ENCODE results near the gene AKT2. TPM values are rescaled to one million over a fixed set of nuclear protein-coding genes. Genes with fewer than 3 reads are reported as not detected.

Gene AKT2
- polyA plus RNA-seq, 1 donor (not counting 4 experiments of a cell fraction or from before 2014, with no cell fraction given): 108 TPM

DNA sequence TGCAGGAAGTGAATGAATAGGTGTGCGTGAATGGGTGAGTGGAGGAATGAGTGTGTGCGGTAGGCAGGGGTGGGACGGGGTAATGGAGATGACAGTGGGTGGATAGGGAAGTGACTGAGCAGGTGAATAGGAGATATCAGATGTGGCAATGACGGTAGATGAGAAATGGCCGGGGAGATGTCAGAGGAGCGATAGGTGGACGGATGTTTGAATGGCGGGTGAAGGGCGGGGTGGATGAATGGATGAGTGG lies 68.4 kb downstream of the AKT2 start:
- H3K9me3 ChIP-seq (ENCODE audit: control insufficient read depth, low read depth, low read length): no peaks in the 10 kb centered on the region
- no peaks in the 10 kb centered on the region for H3K9me1 ChIP-seq (ENCODE audit: control insufficient read depth, extremely low read depth, insufficient read depth, low read length)
- peaks cover 0 to 1% of the 10 kb centered on the region in 2 experiments for H3K36me3 ChIP-seq (ENCODE audit: control insufficient read depth in 2 of 2, extremely low read depth in 1 of 2, insufficient read depth in 2 of 2, low read length in 2 of 2)
- H3K9ac ChIP-seq (ENCODE audit: control insufficient read depth, extremely low read depth, insufficient read depth, low read length): no peak overlapping the region
- H3K79me2 ChIP-seq (ENCODE audit: control insufficient read depth, insufficient read depth, low read length): no peaks in the 10 kb centered on the region
- dilution Hi-C loops (cut with MboI; ENCODE audit: extremely low pct_ligation_motif_present, low sequenced_read_pairs): no loop called here
- FAIRE-seq: no peak
- H2AFZ ChIP-seq (ENCODE audit: control insufficient read depth, low read length): no peak overlapping the region
- H3K4me2 ChIP-seq (ENCODE audit: control insufficient read depth, extremely low read depth, insufficient read depth, low read depth, low read length): peak overlapping the region; percentile 76
- H3K4me3 ChIP-seq (ENCODE audit: control insufficient read depth in 2 of 3, extremely low read depth in 1 of 3, insufficient read depth in 2 of 3, low read depth in 1 of 3, low read length in 3 of 3): peak overlapping the region in 2 of 3 experiments; percentile 21 to 34
- H3K27me3 ChIP-seq (ENCODE audit: control insufficient read depth, extremely low read depth, insufficient read depth, low read length): peaks cover 29% of the 10 kb centered on the region
- no peak overlapping the region for H3K27ac ChIP-seq (ENCODE audit: control insufficient read depth, insufficient read depth, low read length)
- no peak for TF ChIP-seq EZH2 (IDR thresholded peaks at IDR 0.05; ENCODE audit: low read length)
- TF ChIP-seq, protein P1, sequence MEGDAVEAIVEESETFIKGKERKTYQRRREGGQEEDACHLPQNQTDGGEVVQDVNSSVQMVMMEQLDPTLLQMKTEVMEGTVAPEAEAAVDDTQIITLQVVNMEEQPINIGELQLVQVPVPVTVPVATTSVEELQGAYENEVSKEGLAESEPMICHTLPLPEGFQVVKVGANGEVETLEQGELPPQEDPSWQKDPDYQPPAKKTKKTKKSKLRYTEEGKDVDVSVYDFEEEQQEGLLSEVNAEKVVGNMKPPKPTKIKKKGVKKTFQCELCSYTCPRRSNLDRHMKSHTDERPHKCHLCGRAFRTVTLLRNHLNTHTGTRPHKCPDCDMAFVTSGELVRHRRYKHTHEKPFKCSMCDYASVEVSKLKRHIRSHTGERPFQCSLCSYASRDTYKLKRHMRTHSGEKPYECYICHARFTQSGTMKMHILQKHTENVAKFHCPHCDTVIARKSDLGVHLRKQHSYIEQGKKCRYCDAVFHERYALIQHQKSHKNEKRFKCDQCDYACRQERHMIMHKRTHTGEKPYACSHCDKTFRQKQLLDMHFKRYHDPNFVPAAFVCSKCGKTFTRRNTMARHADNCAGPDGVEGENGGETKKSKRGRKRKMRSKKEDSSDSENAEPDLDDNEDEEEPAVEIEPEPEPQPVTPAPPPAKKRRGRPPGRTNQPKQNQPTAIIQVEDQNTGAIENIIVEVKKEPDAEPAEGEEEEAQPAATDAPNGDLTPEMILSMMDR (optimal IDR thresholded peaks at IDR 0.05 in 1 of 3, IDR thresholded peaks at IDR 0.05 in 1 of 3, conservative IDR thresholded peaks at IDR 0.05 in 1 of 3; ENCODE audit: extremely low read depth in 1 of 3, insufficient read depth in 2 of 3, low read length in 3 of 3): no peak
- no peak for DNase-seq (ENCODE audit: low read depth, low spot score)
- no peaks in the 10 kb centered on the region for H4K20me1 ChIP-seq (ENCODE audit: control insufficient read depth, extremely low read depth, insufficient read depth, low read length)
- peaks cover 15% of the 10 kb centered on the region for H3K4me1 ChIP-seq (ENCODE audit: control insufficient read depth, extremely low read depth, insufficient read depth, low read length)

GRCh38 chr19:40216013-40216776 lies 69.0 kb downstream of the AKT2 start:
- Histone ChIP-seq H2AFZ (ENCODE audit: control insufficient read depth, low read length) (no peak overlapping the region), H4K20me1 (ENCODE audit: control insufficient read depth, extremely low read depth, insufficient read depth, low read length) (no peaks in the 10 kb centered on the region), H3K4me1 (ENCODE audit: control insufficient read depth, extremely low read depth, insufficient read depth, low read length) (peaks cover 15% of the 10 kb centered on the region), H3K36me3 (ENCODE audit: control insufficient read depth in 2 of 2, extremely low read depth in 1 of 2, insufficient read depth in 2 of 2, low read length in 2 of 2) (peaks cover 0 to 1% of the 10 kb centered on the region in 2 experiments), H3K4me3 (ENCODE audit: control insufficient read depth in 2 of 3, extremely low read depth in 1 of 3, insufficient read depth in 2 of 3, low read depth in 1 of 3, low read length in 3 of 3) (no peak overlapping the region), H3K4me2 (ENCODE audit: control insufficient read depth, extremely low read depth, insufficient read depth, low read depth, low read length) (peak overlapping the region; percentile 76), H3K27ac (ENCODE audit: control insufficient read depth, insufficient read depth, low read length) (no peak overlapping the region), H3K9me1 (ENCODE audit: control insufficient read depth, extremely low read depth, insufficient read depth, low read length) (no peaks in the 10 kb centered on the region), H3K9ac (ENCODE audit: control insufficient read depth, extremely low read depth, insufficient read depth, low read length) (no peak overlapping the region), H3K9me3 (ENCODE audit: control insufficient read depth, low read depth, low read length) (no peaks in the 10 kb centered on the region), H3K79me2 (ENCODE audit: control insufficient read depth, insufficient read depth, low read length) (no peaks in the 10 kb centered on the region), H3K27me3 (ENCODE audit: control insufficient read depth, extremely low read depth, insufficient read depth, low read length) (peaks cover 29% of the 10 kb centered on the region)
- TF ChIP-seq, protein P1 (optimal IDR thresholded peaks at IDR 0.05 in 1 of 3, IDR thresholded peaks at IDR 0.05 in 1 of 3, conservative IDR thresholded peaks at IDR 0.05 in 1 of 3; ENCODE audit: extremely low read depth in 1 of 3, insufficient read depth in 2 of 3, low read length in 3 of 3): no peak
- no peak for TF ChIP-seq EZH2 (IDR thresholded peaks at IDR 0.05; ENCODE audit: low read length)
- no peak for FAIRE-seq
- dilution Hi-C loops (cut with MboI; ENCODE audit: extremely low pct_ligation_motif_present, low sequenced_read_pairs): no loop called here
- DNase-seq (ENCODE audit: low read depth, low spot score): no peak

All from keratinocyte (primary cell).